K562 (cell line): ENCODE data around the gene ARL4C. TPM values are rescaled to one million over a fixed set of nuclear protein-coding genes. Genes with fewer than 3 reads are reported as not detected.

Experiments
- ATAC-seq: fragments of 200-7000 bp; cut with Tn5 transposase; 3 replicates; pipeline ENCODE4 v1.9.1; 2020; ENCODE audit warnings: moderate library complexity
- BruUV-seq: library from RNA; stranded (reverse); fragments of 400-500 nt; replicated peaks from 2 replicates; lab custom pipeline; 2021; lab: Mats Ljungman, UMichigan
- CTCF ChIA-PET: fragments of 300-600 bp; formaldehyde crosslinking; extraction: SDS; loops from one replicate; lab custom pipeline; 2021; ENCODE audit warnings: low intra/inter-chr PET ratio; lab: Yijun Ruan, JAX
- POLR2A ChIA-PET: fragments of 300-600, 350-650 bp; sonication (Branson Sonifier 250); formaldehyde crosslinking; extraction: SDS; loops from one replicate; lab custom pipeline; 2021; ENCODE audit warnings: antibody characterized with exemption, inconsistent platforms; lab: Yijun Ruan, JAX
- DNase-seq, 4 experiments: peaks; one replicate each; pipeline versions ENCODE4 v3.0.0 to v3.0.0-alpha.2; 2011 to 2018; ENCODE audit warnings: low spot score in 3 of 4, mixed read lengths in 3 of 4; ENCODE audit errors: extremely low read depth in 1 of 4
- FAIRE-seq: peaks from 2 replicates; lab custom pipeline; 2011; peaks lifted over from hg19 to GRCh38; lab: Jason Lieb, UNC
- H2AFZ ChIP-seq: 2 replicates; pipeline ENCODE4 v1.6.0; 2011; ENCODE audit warnings: low read depth, low read length, control low read depth, inconsistent platforms
- H3K27ac ChIP-seq: fragments of 200-600 bp; 3 replicates; pipeline ENCODE4 v1.8.0; 2011; ENCODE audit warnings: low read depth, mild to moderate bottlenecking, control low read depth, inconsistent platforms, low read length, moderate library complexity, mixed read lengths; ENCODE audit errors: extremely low read depth
- H3K27me3 ChIP-seq, 2 experiments: fragments of 300-600 bp in 1 of 2; 2 replicates in 1 of 2; 3 replicates in 1 of 2; pipeline versions ENCODE4 v1.6.0 to v1.8.0; 2011; ENCODE audit warnings: inconsistent platforms in 2 of 2, low read length in 2 of 2, mild to moderate bottlenecking in 1 of 2, mixed read lengths in 1 of 2, moderate library complexity in 1 of 2; ENCODE audit not compliant: control insufficient read depth in 2 of 2, insufficient read depth in 2 of 2
- H3K36me3 ChIP-seq: fragments of 300-600 bp; 3 replicates; pipeline ENCODE4 v1.8.0; 2011; ENCODE audit warnings: mild to moderate bottlenecking, low read length, inconsistent platforms; ENCODE audit not compliant: control insufficient read depth, insufficient read depth
- H3K4me1 ChIP-seq, 2 experiments: fragments of 200-600 bp in 1 of 2; replicated peaks in 1 of 2; 2 replicates in 1 of 2; 3 replicates in 1 of 2; pipeline versions ENCODE4 v1.5.1 to v1.8.0; 2011; ENCODE audit warnings: inconsistent platforms in 2 of 2, low read length in 2 of 2, mild to moderate bottlenecking in 1 of 2, mixed read lengths in 1 of 2, moderate library complexity in 1 of 2; ENCODE audit not compliant: control insufficient read depth in 2 of 2, insufficient read depth in 2 of 2
- H3K4me2 ChIP-seq: 2 replicates; pipeline ENCODE4 v1.6.1; 2011; ENCODE audit warnings: low read length, control low read depth, inconsistent platforms, mixed read lengths; ENCODE audit not compliant: insufficient read depth
- H3K4me3 ChIP-seq: fragments of 200-600 bp; sonication (generic), shearing (Covaris generic); 2 replicates; pipeline ENCODE4 v1.5.1; 2016; ENCODE audit warnings: control low read depth, inconsistent platforms
- H3K79me2 ChIP-seq: fragments of 200-600 bp; 3 replicates; pipeline ENCODE4 v1.8.0; 2011; ENCODE audit warnings: low read length, inconsistent platforms; ENCODE audit not compliant: control insufficient read depth, insufficient read depth
- H3K9ac ChIP-seq, 2 experiments: 2 replicates each; pipeline versions ENCODE4 v1.6.0 to v1.6.1; 2011; ENCODE audit warnings: low read depth in 2 of 2, low read length in 2 of 2, control low read depth in 1 of 2, inconsistent platforms in 1 of 2, mild to moderate bottlenecking in 1 of 2, mixed read lengths in 1 of 2; ENCODE audit not compliant: insufficient read depth in 1 of 2
- H3K9me1 ChIP-seq: one replicate; pipeline ENCODE4 v1.6.0; 2011; ENCODE audit warnings: inconsistent platforms, mild to moderate bottlenecking, low read length, moderate library complexity; ENCODE audit not compliant: control insufficient read depth, insufficient read depth
- H3K9me3 ChIP-seq: replicated peaks from 2 replicates; pipeline ENCODE4 v1.5.1; 2011; ENCODE audit warnings: low read depth, low read length, inconsistent platforms; ENCODE audit not compliant: control insufficient read depth, insufficient read depth
- H4K20me1 ChIP-seq: replicated peaks from 2 replicates; pipeline ENCODE4 v1.6.1; 2011; ENCODE audit warnings: low read length, inconsistent platforms, mixed read lengths; ENCODE audit not compliant: control insufficient read depth, insufficient read depth
- ARID1B ChIP-seq: fragments of 450-650 bp; IDR thresholded peaks from 2 replicates; pipeline ENCODE4 v1.6.1; 2016; ENCODE audit warnings: antibody characterized with exemption, mild to moderate bottlenecking, inconsistent platforms
- ARID3B ChIP-seq: fragments of 250-450 bp; sonication (Bioruptor Pico); IDR thresholded peaks from 2 replicates; pipeline ENCODE4 v1.4.0; 2020; ENCODE audit warnings: borderline replicate concordance
- CSDE1 ChIP-seq, 2 experiments: fragments of 450-650 bp; IDR thresholded peaks; 2 replicates each; pipeline ENCODE4 v1.6.1; 2016; ENCODE audit warnings: mild to moderate bottlenecking in 1 of 2
- CXXC5 ChIP-seq: fragments of 250-450 bp; sonication (Bioruptor Pico); IDR thresholded peaks from 2 replicates; pipeline ENCODE4 v1.8.0; 2022; ENCODE audit warnings: inconsistent platforms, mild to moderate bottlenecking, moderate library complexity
- GTF2F1 ChIP-seq: IDR thresholded peaks from 2 replicates; pipeline ENCODE4 v1.6.1; 2011; ENCODE audit warnings: low read depth, low read length, improper control_type of control experiment
- HNRNPK ChIP-seq: fragments of 200-400 bp; formaldehyde crosslinking; IDR thresholded peaks from one replicate; pipeline ENCODE4 v1.6.1; 2018; ENCODE audit warnings: mild to moderate bottlenecking, low read depth, low read length; ENCODE audit not compliant: poor library complexity, severe bottlenecking
- HNRNPLL ChIP-seq: fragments of 200-400 bp; formaldehyde crosslinking; IDR thresholded peaks from 2 replicates; pipeline ENCODE4 v1.6.1; 2017; ENCODE audit warnings: low read length, low read depth, mild to moderate bottlenecking; ENCODE audit not compliant: poor library complexity, severe bottlenecking
- JUND ChIP-seq, 2 experiments: IDR thresholded peaks; 2 replicates in 1 of 2; 3 replicates in 1 of 2; pipeline ENCODE4 v1.6.1; 2011; ENCODE audit warnings: borderline replicate concordance in 2 of 2, low read depth in 2 of 2, low read length in 2 of 2, improper control_type of control experiment in 1 of 2, missing biosample characterization in 1 of 2, missing genetic modification characterization in 1 of 2, missing genetic modification reagents in 1 of 2
- MED1 ChIP-seq: sonication (generic); formaldehyde crosslinking; IDR thresholded peaks from 2 replicates; pipeline ENCODE4 v1.8.1; 2023; ENCODE audit warnings: missing genetic modification reagents, borderline replicate concordance
- MEF2A ChIP-seq: IDR thresholded peaks from 2 replicates; pipeline ENCODE4 v1.6.1; 2011; ENCODE audit warnings: low read depth, mild to moderate bottlenecking, low read length, moderate library complexity; ENCODE audit not compliant: control insufficient read depth
- NEUROD1 ChIP-seq: fragments of 150-350 bp; IDR thresholded peaks from 2 replicates; pipeline ENCODE4 v1.6.1; 2014; ENCODE audit warnings: borderline replicate concordance, low read length, low read depth; ENCODE audit not compliant: partially characterized antibody
- NFRKB ChIP-seq: fragments of 450-650 bp; IDR thresholded peaks from 2 replicates; pipeline ENCODE4 v1.6.1; 2016; ENCODE audit warnings: low read depth
- PHF8 ChIP-seq: fragments of 200-600 bp; sonication (generic); IDR thresholded peaks from 2 replicates; pipeline ENCODE4 v1.6.1; 2012; ENCODE audit warnings: mixed run types, mild to moderate bottlenecking, inconsistent platforms, low read length, moderate library complexity, borderline replicate concordance
- SETDB1 ChIP-seq: IDR thresholded peaks from one replicate; pipeline ENCODE4 v1.6.1; 2012; ENCODE audit warnings: low read length, control low read depth, inconsistent platforms
- THAP7 ChIP-seq: fragments of 250-450 bp; sonication (Bioruptor Pico); IDR thresholded peaks from 2 replicates; pipeline ENCODE4 v1.5.0; 2021
- XRCC5 ChIP-seq: fragments of 200-400 bp; formaldehyde crosslinking; IDR thresholded peaks from 2 replicates; pipeline ENCODE4 v1.6.1; 2017; ENCODE audit warnings: low read depth, mild to moderate bottlenecking, low read length
- ZNF280B ChIP-seq: fragments of 250-450 bp; sonication (Bioruptor Pico); IDR thresholded peaks from 2 replicates; pipeline ENCODE4 v1.5.1; 2021; ENCODE audit warnings: mild to moderate bottlenecking
- ZNF354B ChIP-seq: fragments of 250-450 bp; sonication (Bioruptor Pico); IDR thresholded peaks from 2 replicates; pipeline ENCODE4 v1.4.0; 2020
- ZNF561 ChIP-seq: fragments of 450-650 bp; formaldehyde crosslinking; conservative IDR thresholded peaks from 2 replicates; pipeline ENCODE4 v1.4.0; 2020; ENCODE audit warnings: mild to moderate bottlenecking, moderate library complexity
- WGBS: fragments of 100-300 bp; shearing (Covaris generic); methylation state at CpG from one replicate; pipeline ENCODE4 v1.1.6; 2016; ENCODE audit warnings: low coverage, mixed read lengths; ENCODE audit not compliant: insufficient coverage; ENCODE audit errors: missing lambda C conversion rate; 5-methylcytosine and 5-hydroxymethylcytosine counted together
- in situ Hi-C: fragments of 300-500 bp; cut with MboI; formaldehyde crosslinking; loops from 4 replicates; pipeline ENCODE4 v1.15.0; 2018; ENCODE audit warnings: inconsistent platforms, mixed read lengths
- intact Hi-C: fragments of 100-400 bp; cut with micrococcal nuclease; formaldehyde crosslinking; loops from 2 replicates; pipeline ENCODE4 v1.14.2; 2022
- polyA plus RNA-seq, 8 experiments: library from polyadenylated mRNA; depleted of rRNA in 4 of 8; stranded (reverse) in 5 of 8; unstranded in 3 of 8; fragments of >200 nt; fragmentation: Nextera tagmentation in 2 of 8; fragmentation: Illumina TruSeq in 1 of 8; extraction: Ambion mirVana in 2 of 8; extraction: Trizol in 1 of 8; gene quantifications; 2 replicates each; pipeline versions ENCODE4 v1.2.1 to v1.2.3, GENCODE V29; 2011 to 2014; ENCODE audit warnings: inconsistent platforms in 1 of 8, missing spikeins in 1 of 8
- total RNA-seq, 7 experiments: library from RNA; depleted of rRNA in 6 of 7; stranded (reverse); fragments of >200 nt in 6 of 7; fragmentation: Illumina TruSeq in 2 of 7; extraction: Trizol in 2 of 7; gene quantifications; 2 replicates each; pipeline versions ENCODE4 v1.2.1 to v1.2.3, GENCODE V29; 2011 to 2021; ENCODE audit warnings: low replicate concordance in 1 of 7

ARL4C gene
- total and polyA plus RNA-seq, 9 of the 15 experiments (the other 6 are each of a cell fraction or from before 2014, with no cell fraction given): 0.03 to 0.11 (median 0.04) TPM; not detected in 5

GRCh38 chr2:234536178-234536965, 39.5 kb upstream of the ARL4C start:
- intact Hi-C loops: no loop called here
- Histone ChIP-seq H3K27ac (no peak overlapping the region), H3K9me3 (no peaks in the 10 kb centered on the region), H3K79me2 (no peaks in the 10 kb centered on the region), H3K4me1 (no peaks in the 10 kb centered on the region), H2AFZ (no peak overlapping the region), H3K27me3 (no peaks in the 10 kb centered on the region), H3K4me3 (no peak overlapping the region), H3K9ac (no peak overlapping the region), H3K9me1 (no peaks in the 10 kb centered on the region), H3K36me3 (no peaks in the 10 kb centered on the region), H3K4me2 (no peak overlapping the region)
- no TSS peak for BruUV-seq
- DNase-seq: no peak
- CTCF ChIA-PET: no interaction called here
- FAIRE-seq: no peak
- ATAC-seq: no peak
- WGBS: 0% methylated on average over 13 of the region's 13 CpGs
- TF ChIP-seq ZNF561 (no peak), CSDE1 (IDR thresholded peaks at IDR 0.05) (no peak), NEUROD1 (no peak), PHF8 (no peak), ARID3B (CRISPR knock-in tag) (no peak), ZNF280B (no peak), JUND (IDR thresholded peaks at IDR 0.05; ENCODE audit: borderline replicate concordance, low read depth, low read length) (no peak), JUND (tag; IDR thresholded peaks at IDR 0.05; ENCODE audit: borderline replicate concordance, low read depth, low read length) (no peak), NFRKB (no peak), HNRNPLL (no peak), XRCC5 (no peak), MED1 (CRISPR knock-in tag) (no peak), ARID1B (no peak), ZNF354B (no peak), SETDB1 (no peak), MEF2A (no peak), HNRNPK (no peak), CXXC5 (CRISPR knock-in tag) (no peak), GTF2F1 (no peak), THAP7 (CRISPR knock-in tag) (no peak)
- TF ChIP-seq, all 486 proteins: peak for 0
- no peaks in the 10 kb centered on the region for H4K20me1 ChIP-seq
- in situ Hi-C loops: loop anchor here (25.0 kb wide), 1 partner anchor 674 kb away; the partner anchor contains the start of genes HJURP and MSL3B
- POLR2A ChIA-PET: no interaction called here
